ENCODE data around the gene RAD51. TPM values are rescaled to one million over a fixed set of nuclear protein-coding genes. Genes with fewer than 3 reads are reported as not detected.

Gene RAD51
- total RNA-seq, 6 experiments from 2014 or later: 0.66 to 1.7 (median 1.1) TPM; not detected in 2

GRCh38 chr15:40746916-40747418 is 52.0 kb downstream of the RAD51 start:
- Histone ChIP-seq H3K27ac (no peak overlapping the region), H3K9me3 (no peaks in the 10 kb centered on the region), H3K27me3 (no peaks in the 10 kb centered on the region), H3K4me1 (peaks cover 0 to 21% (median 7%) of the 10 kb centered on the region in 4 donors), H3K36me3 (peaks cover 0 to 33% (median 12%) of the 10 kb centered on the region in 4 donors), H3K4me3 (no peak overlapping the region)
- intact Hi-C loops (cut with DNase I): no loop called here
- WGBS (ENCODE audit: insufficient coverage, low coverage, low lambda C conversion rate, missing lambda C conversion rate): 51% methylated on average over 2 of the region's 3 CpGs
- no peak for ATAC-seq
- no peak for DNase-seq
- TF ChIP-seq CTCF (IDR thresholded peaks at IDR 0.05): no peak
- no peak for TF ChIP-seq POLR2A (IDR thresholded peaks at IDR 0.05)

GRCh38 chr15:40747685-40748631 is 53.0 kb downstream of the RAD51 start:
- TF ChIP-seq CTCF (IDR thresholded peaks at IDR 0.05) (no peak), POLR2A (IDR thresholded peaks at IDR 0.05) (no peak)
- 22% methylated on average over 3 of the region's 7 CpGs for WGBS (ENCODE audit: insufficient coverage, low coverage, low lambda C conversion rate, missing lambda C conversion rate)
- H3K4me1 ChIP-seq: peaks cover 0 to 18% (median 6%) of the 10 kb centered on the region in 4 donors
- no peak overlapping the region for H3K27ac ChIP-seq
- peaks cover 0 to 32% (median 12%) of the 10 kb centered on the region in 4 donors for H3K36me3 ChIP-seq
- H3K27me3 ChIP-seq: no peaks in the 10 kb centered on the region
- intact Hi-C loops (cut with DNase I): no loop called here
- ATAC-seq (no peak), DNase-seq (no peak)
- H3K9me3 ChIP-seq: no peaks in the 10 kb centered on the region
- H3K4me3 ChIP-seq: no peak overlapping the region

GRCh38 chr15:40749151-40749630 is 54.2 kb downstream of the RAD51 start:
- TF ChIP-seq CTCF (IDR thresholded peaks at IDR 0.05) (no peak), POLR2A (IDR thresholded peaks at IDR 0.05) (no peak)
- no peak for DNase-seq
- Histone ChIP-seq H3K4me1 (peaks cover 0 to 13% (median 0%) of the 10 kb centered on the region in 4 donors), H3K9me3 (no peaks in the 10 kb centered on the region), H3K27ac (no peak overlapping the region), H3K4me3 (no peak overlapping the region), H3K36me3 (peaks cover 0 to 28% (median 12%) of the 10 kb centered on the region in 4 donors), H3K27me3 (no peaks in the 10 kb centered on the region)
- 100% methylated on average over 4 of the region's 4 CpGs for WGBS (ENCODE audit: insufficient coverage, low coverage, low lambda C conversion rate, missing lambda C conversion rate)
- intact Hi-C loops (cut with DNase I): no loop called here
- no peak for ATAC-seq

- no peak for DNase-seq
- peaks cover 0 to 11% (median 0%) of the 10 kb centered on the region in 4 donors for H3K4me1 ChIP-seq
- H3K27me3 ChIP-seq: no peaks in the 10 kb centered on the region
- H3K4me3 ChIP-seq: no peak overlapping the region
- H3K9me3 ChIP-seq: no peaks in the 10 kb centered on the region
- intact Hi-C loops (cut with DNase I): no loop called here
- no peak overlapping the region for H3K27ac ChIP-seq
- H3K36me3 ChIP-seq: peaks cover 0 to 28% (median 12%) of the 10 kb centered on the region in 4 donors
- ATAC-seq: no peak
- 67% methylated on average over 1 of the region's 4 CpGs for WGBS (ENCODE audit: insufficient coverage, low coverage, low lambda C conversion rate, missing lambda C conversion rate)
- TF ChIP-seq CTCF (IDR thresholded peaks at IDR 0.05): no peak
- TF ChIP-seq POLR2A (IDR thresholded peaks at IDR 0.05): no peak
Measured at GRCh38 chr15:40750885-40751284, 55.9 kb downstream of the RAD51 start.
